ENCODE results near the gene CORO1C. TPM values are rescaled to one million over a fixed set of nuclear protein-coding genes. Genes with fewer than 3 reads are reported as not detected.

Gene CORO1C
- total RNA-seq, 6 experiments from 2014 or later: 36.6 to 100 (median 57.5) TPM

- TF ChIP-seq CTCF (IDR thresholded peaks at IDR 0.05) (no peak), POLR2A (IDR thresholded peaks at IDR 0.05) (no peak)
- ATAC-seq (no peak), DNase-seq (no peak)
- Histone ChIP-seq H3K4me1 (peaks cover 0 to 6% (median 0%) of the 10 kb centered on the region in 4 donors), H3K27ac (no peak overlapping the region), H3K27me3 (no peaks in the 10 kb centered on the region), H3K9me3 (no peaks in the 10 kb centered on the region), H3K36me3 (no peaks in the 10 kb centered on the region), H3K4me3 (no peak overlapping the region)
- intact Hi-C loops (cut with DNase I): no loop called here
- 85% methylated on average over 9 of the region's 10 CpGs for WGBS (ENCODE audit: insufficient coverage, low coverage, low lambda C conversion rate, missing lambda C conversion rate)
These were observed 34.0 kb upstream of the CORO1C start for GRCh38 chr12:108765289-108765764.

- H3K4me3 ChIP-seq: no peak overlapping the region
- no peaks in the 10 kb centered on the region for H3K27me3 ChIP-seq
- no peaks in the 10 kb centered on the region for H3K36me3 ChIP-seq
- no peaks in the 10 kb centered on the region for H3K9me3 ChIP-seq
- no peak overlapping the region for H3K27ac ChIP-seq
- TF ChIP-seq POLR2A (IDR thresholded peaks at IDR 0.05): no peak
- no peak for TF ChIP-seq CTCF (IDR thresholded peaks at IDR 0.05)
- ATAC-seq (no peak), DNase-seq (no peak)
- 86% methylated on average over 5 of the region's 7 CpGs for WGBS (ENCODE audit: insufficient coverage, low coverage, low lambda C conversion rate, missing lambda C conversion rate)
- intact Hi-C loops (cut with DNase I): no loop called here
- peaks cover 0 to 6% (median 0%) of the 10 kb centered on the region in 4 donors for H3K4me1 ChIP-seq
These were observed 33.4 kb upstream of the CORO1C start for GRCh38 chr12:108764540-108765288.

GRCh38 chr12:108761226-108761625, 29.9 kb upstream of the CORO1C start:
- TF ChIP-seq POLR2A (IDR thresholded peaks at IDR 0.05) (no peak), CTCF (IDR thresholded peaks at IDR 0.05) (no peak)
- DNase-seq (no peak), ATAC-seq (no peak)
- Histone ChIP-seq H3K27ac (no peak overlapping the region), H3K4me3 (no peak overlapping the region), H3K4me1 (no peaks in the 10 kb centered on the region), H3K36me3 (no peaks in the 10 kb centered on the region), H3K9me3 (no peaks in the 10 kb centered on the region), H3K27me3 (no peaks in the 10 kb centered on the region)
- 95% methylated on average over 6 of the region's 11 CpGs for WGBS (ENCODE audit: insufficient coverage, low coverage, low lambda C conversion rate, missing lambda C conversion rate)
- intact Hi-C loops (cut with DNase I): no loop called here

GRCh38 chr12:108759924-108760323, 28.6 kb upstream of the CORO1C start:
- WGBS (ENCODE audit: insufficient coverage, low coverage, low lambda C conversion rate, missing lambda C conversion rate): 84% methylated on average over 9 of the region's 11 CpGs
- Histone ChIP-seq H3K36me3 (no peaks in the 10 kb centered on the region), H3K4me3 (no peak overlapping the region), H3K27ac (no peak overlapping the region), H3K4me1 (no peaks in the 10 kb centered on the region), H3K9me3 (no peaks in the 10 kb centered on the region), H3K27me3 (no peaks in the 10 kb centered on the region)
- DNase-seq (no peak), ATAC-seq (no peak)
- no peak for TF ChIP-seq CTCF (IDR thresholded peaks at IDR 0.05)
- no peak for TF ChIP-seq POLR2A (IDR thresholded peaks at IDR 0.05)
- intact Hi-C loops (cut with DNase I): no loop called here

Data from right lobe of liver (tissue), 6 donors.